GM21390 (cell line): ENCODE results near the gene MIER2.

ENCODE experiments used
- ATAC-seq: cut with Tn5 transposase; IDR thresholded peaks from one replicate; pipeline ENCODE4 v1.9.1; 2021; ENCODE audit not compliant: unreplicated experiment

The MIER2 gene

GRCh38 chr19:310781-311496 is 33.7 kb downstream of the MIER2 start:
- no peak for ATAC-seq

GRCh38 chr19:310141-310651 is 34.4 kb downstream of the MIER2 start:
- ATAC-seq, result no peak

- no peak for ATAC-seq
Measured at GRCh38 chr19:309206-309565, 35.4 kb downstream of the MIER2 start.

- no peak for ATAC-seq
Measured at GRCh38 chr19:308471-309205, 36.0 kb downstream of the MIER2 start.

- no peak for ATAC-seq
Measured at GRCh38 chr19:307793-308420, 36.7 kb downstream of the MIER2 start.

GRCh38 chr19:307111-307531 is 37.5 kb downstream of the MIER2 start:
- ATAC-seq, result no peak

- ATAC-seq, result no peak
Measured at GRCh38 chr19:306151-306900, 38.3 kb downstream of the MIER2 start.

GRCh38 chr19:305240-306150 is 39.1 kb downstream of the MIER2 start:
- no peak for ATAC-seq

GRCh38 chr19:296476-297225 is 47.9 kb downstream of the MIER2 start:
- ATAC-seq, result no peak

GRCh38 chr19:295687-296370 is 48.8 kb downstream of the MIER2 start:
- no peak for ATAC-seq

GRCh38 chr19:294946-295686 is 49.5 kb downstream of the MIER2 start:
- ATAC-seq, result no peak

- ATAC-seq, result no peak
Measured at GRCh38 chr19:294341-294945, 50.2 kb downstream of the MIER2 start.

- ATAC-seq, result no peak
Measured at GRCh38 chr19:293436-294110, 51.0 kb downstream of the MIER2 start.

GRCh38 chr19:292951-293350 is 51.6 kb downstream of the MIER2 start:
- ATAC-seq, result no peak

GRCh38 chr19:292281-292884 is 52.2 kb downstream of the MIER2 start:
- no peak for ATAC-seq

GRCh38 chr19:291561-292280 is 52.9 kb downstream of the MIER2 start:
- ATAC-seq, result no peak
